Stimulated activated CD8-positive, alpha-beta memory T cell treated with anti-CD3 and anti-CD28 coated beads, Interleukin-7, amount 100 ng/mL, for 4 hours (primary cell): ENCODE data around the gene CSTB.
A peak's percentile ranks its signal among the peaks of the same experiment; 100 is the strongest.

Experiments
- DNase-seq, 2 donors: peaks; one replicate each; pipeline ENCODE4 v3.0.0-alpha.2; 2020; ENCODE audit warnings: low read depth in 2 of 2

CSTB gene

GRCh38 chr21:43810505-43811261 is 34.6 kb upstream of the CSTB start:
- peak; percentile 66 to 72 for DNase-seq

GRCh38 chr21:43809853-43810504 is 33.9 kb upstream of the CSTB start:
- DNase-seq: no peak

GRCh38 chr21:43809346-43809799 is 33.3 kb upstream of the CSTB start:
- DNase-seq: no peak

- DNase-seq: no peak
Measured at GRCh38 chr21:43808832-43809251, 32.7 kb upstream of the CSTB start.

- DNase-seq: no peak
Measured at GRCh38 chr21:43808367-43808766, 32.3 kb upstream of the CSTB start.

- DNase-seq: no peak
Measured at GRCh38 chr21:43806017-43806710, 30.1 kb upstream of the CSTB start.

- no peak for DNase-seq
Measured at GRCh38 chr21:43805275-43805800, 29.2 kb upstream of the CSTB start.

GRCh38 chr21:43803558-43804300 is 27.6 kb upstream of the CSTB start:
- no peak for DNase-seq

- DNase-seq: no peak
Measured at GRCh38 chr21:43802713-43803313, 26.7 kb upstream of the CSTB start.

- no peak for DNase-seq
Measured at GRCh38 chr21:43801006-43801783, 25.1 kb upstream of the CSTB start.

GRCh38 chr21:43800566-43800965 is 24.5 kb upstream of the CSTB start:
- no peak for DNase-seq

- DNase-seq: no peak
Measured at GRCh38 chr21:43800124-43800523, 24.0 kb upstream of the CSTB start.

GRCh38 chr21:43799301-43799840 is 23.3 kb upstream of the CSTB start:
- DNase-seq: no peak

GRCh38 chr21:43797925-43798715 is 22.0 kb upstream of the CSTB start:
- DNase-seq: no peak

GRCh38 chr21:43797415-43797814 is 21.3 kb upstream of the CSTB start:
- no peak for DNase-seq

GRCh38 chr21:43794857-43795256 is 18.7 kb upstream of the CSTB start:
- DNase-seq: no peak

- DNase-seq: no peak
Measured at GRCh38 chr21:43794311-43794710, 18.2 kb upstream of the CSTB start.

- DNase-seq: no peak
Measured at GRCh38 chr21:43793243-43793642, 17.1 kb upstream of the CSTB start.

GRCh38 chr21:43792406-43792805 is 16.3 kb upstream of the CSTB start:
- no peak for DNase-seq
